K562 (cell line): Measurements from ENCODE around the gene STAG2. TPM values are rescaled to one million over a fixed set of nuclear protein-coding genes. Genes with fewer than 3 reads are reported as not detected.
A peak's percentile ranks its signal among the peaks of the same experiment; 100 is the strongest.

Experiments
- ARNT ChIP-seq, 2 experiments: fragments of 450-650 bp; IDR thresholded peaks; 2 replicates each; pipeline ENCODE4 v1.6.1; 2016; ENCODE audit warnings: mild to moderate bottlenecking in 1 of 2
- DEAF1 ChIP-seq: fragments of 450-650 bp; formaldehyde crosslinking; IDR thresholded peaks from 2 replicates; pipeline ENCODE4 v1.4.0; 2020; ENCODE audit warnings: mild to moderate bottlenecking, moderate library complexity
- ETV5 ChIP-seq: sonication (generic); formaldehyde crosslinking; IDR thresholded peaks from 2 replicates; pipeline ENCODE4 v1.4.0; 2020; ENCODE audit warnings: low read depth, mild to moderate bottlenecking, missing genetic modification reagents
- ILF3 ChIP-seq: fragments of 450-650 bp; IDR thresholded peaks from 2 replicates; pipeline ENCODE4 v1.6.1; 2018; ENCODE audit warnings: antibody characterized with exemption, mild to moderate bottlenecking, moderate library complexity, borderline replicate concordance
- KAT2B ChIP-seq: IDR thresholded peaks from one replicate; pipeline ENCODE4 v1.6.1; 2012; ENCODE audit warnings: low read depth, mild to moderate bottlenecking, control low read depth, inconsistent platforms, low read length, moderate library complexity
- KAT8 ChIP-seq: fragments of 450-650 bp; IDR thresholded peaks from 2 replicates; pipeline ENCODE4 v1.6.1; 2016; ENCODE audit warnings: low read depth, mild to moderate bottlenecking
- MBD1 ChIP-seq: fragments of 250-450 bp; sonication (Bioruptor Pico); IDR thresholded peaks from 2 replicates; pipeline ENCODE4 v1.8.0; 2022; ENCODE audit warnings: inconsistent platforms
- NFRKB ChIP-seq: fragments of 450-650 bp; IDR thresholded peaks from 2 replicates; pipeline ENCODE4 v1.6.1; 2016; ENCODE audit warnings: low read depth
- NR3C1 ChIP-seq: sonication (generic); formaldehyde crosslinking; IDR thresholded peaks from 2 replicates; pipeline ENCODE4 v1.8.1; 2022; ENCODE audit warnings: missing genetic modification reagents
- PML ChIP-seq: IDR thresholded peaks from 2 replicates; pipeline ENCODE4 v1.6.1; 2012; ENCODE audit warnings: low read length, inconsistent platforms
- PREB ChIP-seq: sonication (generic); formaldehyde crosslinking; IDR thresholded peaks from 2 replicates; pipeline ENCODE4 v1.8.1; 2023; ENCODE audit warnings: mild to moderate bottlenecking, missing genetic modification reagents
- REST ChIP-seq, 2 experiments: fragments of 450-650 bp; formaldehyde crosslinking in 1 of 2; IDR thresholded peaks; 2 replicates each; pipeline versions ENCODE4 v1.4.0 to v1.6.1; 2014 to 2020; ENCODE audit warnings: mild to moderate bottlenecking in 2 of 2, borderline replicate concordance in 1 of 2, low read depth in 1 of 2
- TRIM24 ChIP-seq, 2 experiments: fragments of 450-650 bp; IDR thresholded peaks; 2 replicates each; pipeline ENCODE4 v1.6.1; 2016
- ZNF3 ChIP-seq: fragments of 250-450 bp; sonication (Bioruptor Pico); IDR thresholded peaks from 2 replicates; pipeline ENCODE4 v1.5.0; 2021; ENCODE audit warnings: mild to moderate bottlenecking, moderate library complexity
- ZNF766 ChIP-seq: fragments of 200-800 bp; sonication (Bioruptor generic); conservative IDR thresholded peaks from 2 replicates; pipeline ENCODE4 v1.6.1; 2016; ENCODE audit warnings: missing genetic modification characterization, missing compliant biosample characterization
- polyA plus RNA-seq, 8 experiments: library from polyadenylated mRNA; depleted of rRNA in 4 of 8; stranded (reverse) in 5 of 8; unstranded in 3 of 8; fragments of >200 nt; fragmentation: Nextera tagmentation in 2 of 8; fragmentation: Illumina TruSeq in 1 of 8; extraction: Ambion mirVana in 2 of 8; extraction: Trizol in 1 of 8; gene quantifications; 2 replicates each; pipeline versions ENCODE4 v1.2.1 to v1.2.3, GENCODE V29; 2011 to 2014; ENCODE audit warnings: inconsistent platforms in 1 of 8, missing spikeins in 1 of 8
- total RNA-seq, 7 experiments: library from RNA; depleted of rRNA in 6 of 7; stranded (reverse); fragments of >200 nt in 6 of 7; fragmentation: Illumina TruSeq in 2 of 7; extraction: Trizol in 2 of 7; gene quantifications; 2 replicates each; pipeline versions ENCODE4 v1.2.1 to v1.2.3, GENCODE V29; 2011 to 2021; ENCODE audit warnings: low replicate concordance in 1 of 7

The STAG2 gene
- total and polyA plus RNA-seq, 9 of the 15 experiments (the other 6 are each of a cell fraction or from before 2014, with no cell fraction given) = 40.3 to 133 (median 90.1) TPM

GRCh38 chrX:123962794-123963373 is 1.4 kb downstream of the STAG2 start (continued):
- TF ChIP-seq DEAF1 (CRISPR knock-in tag) (no peak), NR3C1 (CRISPR knock-in tag) (no peak), ZNF766 (CRISPR knock-in tag) (peak; percentile 99), KAT2B (no peak), REST (IDR thresholded peaks at IDR 0.05; ENCODE audit: borderline replicate concordance) (no peak), REST (CRISPR knock-in tag; IDR thresholded peaks at IDR 0.05; ENCODE audit: low read depth) (no peak), ETV5 (CRISPR knock-in tag) (no peak), PREB (CRISPR knock-in tag) (no peak), PML (0 out of 2 replicates have a peak, but pooled peaks have one; percentile 68), ILF3 (no peak), ARNT (IDR thresholded peaks at IDR 0.05) (peak; percentile 43 to 72; a peak in 2 of 4 replicates), TRIM24 (IDR thresholded peaks at IDR 0.05) (no peak), KAT8 (no peak), ZNF3 (CRISPR knock-in tag) (no peak), MBD1 (CRISPR knock-in tag) (no peak), NFRKB (peak; percentile 84)
